ENCODE measurements around the gene ANKFN1. TPM values are rescaled to one million over a fixed set of nuclear protein-coding genes. Genes with fewer than 3 reads are reported as not detected.

Gene ANKFN1
- total RNA-seq, 3 donors from 2014 or later, result 0.22 to 1.4 (median 0.60) TPM

DNA sequence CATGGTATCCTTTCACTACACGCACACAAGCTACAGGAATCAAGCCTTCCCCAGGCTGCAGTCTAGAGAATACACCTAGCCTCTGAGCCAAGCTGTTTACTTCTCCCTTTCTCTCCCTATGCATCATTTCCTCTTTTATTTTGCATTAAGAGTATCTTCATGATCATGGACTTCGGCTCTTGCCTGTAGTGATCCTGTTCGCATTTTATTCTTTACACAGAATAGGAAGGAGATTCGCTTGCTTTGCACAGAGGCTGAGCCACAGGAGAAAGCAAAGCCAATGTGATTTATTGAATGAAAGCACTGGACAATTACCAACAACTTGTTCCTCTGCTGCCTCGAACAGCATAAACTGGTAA lies 172.7 kb downstream of the ANKFN1 start:
- intact Hi-C loops (cut with DNase I, micrococcal nuclease), result loop anchor here in 1 of 2 donors (5.0 kb wide), 1 partner anchor 51 kb away; no protein-coding TSS in a partner anchor
- Histone ChIP-seq H3K36me3 (ENCODE audit: low read depth) (no peaks in the 10 kb centered on the region), H3K9me3 (no peaks in the 10 kb centered on the region), H3K4me3 (no peak overlapping the region), H3K4me1 (ENCODE audit: low read depth) (no peaks in the 10 kb centered on the region)
- ATAC-seq, result no peak
- TF ChIP-seq, protein P1, sequence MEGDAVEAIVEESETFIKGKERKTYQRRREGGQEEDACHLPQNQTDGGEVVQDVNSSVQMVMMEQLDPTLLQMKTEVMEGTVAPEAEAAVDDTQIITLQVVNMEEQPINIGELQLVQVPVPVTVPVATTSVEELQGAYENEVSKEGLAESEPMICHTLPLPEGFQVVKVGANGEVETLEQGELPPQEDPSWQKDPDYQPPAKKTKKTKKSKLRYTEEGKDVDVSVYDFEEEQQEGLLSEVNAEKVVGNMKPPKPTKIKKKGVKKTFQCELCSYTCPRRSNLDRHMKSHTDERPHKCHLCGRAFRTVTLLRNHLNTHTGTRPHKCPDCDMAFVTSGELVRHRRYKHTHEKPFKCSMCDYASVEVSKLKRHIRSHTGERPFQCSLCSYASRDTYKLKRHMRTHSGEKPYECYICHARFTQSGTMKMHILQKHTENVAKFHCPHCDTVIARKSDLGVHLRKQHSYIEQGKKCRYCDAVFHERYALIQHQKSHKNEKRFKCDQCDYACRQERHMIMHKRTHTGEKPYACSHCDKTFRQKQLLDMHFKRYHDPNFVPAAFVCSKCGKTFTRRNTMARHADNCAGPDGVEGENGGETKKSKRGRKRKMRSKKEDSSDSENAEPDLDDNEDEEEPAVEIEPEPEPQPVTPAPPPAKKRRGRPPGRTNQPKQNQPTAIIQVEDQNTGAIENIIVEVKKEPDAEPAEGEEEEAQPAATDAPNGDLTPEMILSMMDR (IDR thresholded peaks at IDR 0.05), result no peak
- no peak for DNase-seq

DNA sequence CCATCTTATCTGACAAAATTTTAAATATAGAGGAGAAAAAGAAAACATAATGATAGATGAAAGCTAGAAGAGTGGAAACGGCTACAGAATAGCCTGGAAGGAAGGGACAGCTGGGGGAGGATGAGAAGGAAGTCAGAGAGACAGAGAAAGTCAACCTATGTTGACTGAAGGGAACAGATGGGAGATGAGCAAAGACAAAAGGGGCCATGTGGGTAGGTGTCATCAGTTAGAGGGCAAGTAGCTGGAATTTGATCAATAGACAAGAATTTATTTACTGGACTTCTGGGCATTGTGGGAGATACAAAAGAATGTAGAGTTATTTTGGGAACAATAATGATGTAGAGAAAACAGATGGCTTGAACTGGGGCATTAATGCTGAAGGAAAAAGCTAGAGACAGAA lies 194.4 kb downstream of the ANKFN1 start:
- Histone ChIP-seq H3K9me3 (peaks cover 4% of the 10 kb centered on the region), H3K4me1 (ENCODE audit: low read depth) (no peaks in the 10 kb centered on the region), H3K4me3 (no peak overlapping the region), H3K36me3 (ENCODE audit: low read depth) (no peaks in the 10 kb centered on the region)
- no peak for ATAC-seq
- intact Hi-C loops (cut with DNase I, micrococcal nuclease), result no loop called here
- DNase-seq, result no peak
- TF ChIP-seq, protein P1 (IDR thresholded peaks at IDR 0.05), result no peak

DNA sequence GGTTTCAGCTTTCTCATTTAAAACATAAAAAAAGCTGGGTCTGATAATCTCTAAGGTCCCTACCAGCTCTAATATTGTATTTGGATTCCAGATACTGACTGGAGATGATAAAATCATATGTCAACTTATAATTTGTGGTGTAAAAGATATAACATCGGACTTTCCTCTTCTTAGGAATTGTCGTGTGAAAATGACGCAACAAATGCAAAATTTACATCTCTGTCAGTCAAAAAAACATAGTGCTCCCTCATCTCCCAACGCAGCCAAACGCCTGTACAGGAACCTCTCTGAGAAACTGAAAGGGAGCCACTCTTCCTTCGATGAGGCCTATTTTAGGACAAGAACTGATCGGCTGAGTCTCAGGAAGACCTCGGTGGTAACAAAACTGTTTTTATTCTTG lies 197.3 kb downstream of the ANKFN1 start:
- DNase-seq, result no peak
- no peak for ATAC-seq
- Histone ChIP-seq H3K4me1 (ENCODE audit: low read depth) (no peaks in the 10 kb centered on the region), H3K36me3 (ENCODE audit: low read depth) (no peaks in the 10 kb centered on the region), H3K9me3 (peaks cover 4% of the 10 kb centered on the region), H3K4me3 (no peak overlapping the region)
- intact Hi-C loops (cut with DNase I, micrococcal nuclease), result no loop called here
- TF ChIP-seq, protein P1 (IDR thresholded peaks at IDR 0.05), result no peak

DNA sequence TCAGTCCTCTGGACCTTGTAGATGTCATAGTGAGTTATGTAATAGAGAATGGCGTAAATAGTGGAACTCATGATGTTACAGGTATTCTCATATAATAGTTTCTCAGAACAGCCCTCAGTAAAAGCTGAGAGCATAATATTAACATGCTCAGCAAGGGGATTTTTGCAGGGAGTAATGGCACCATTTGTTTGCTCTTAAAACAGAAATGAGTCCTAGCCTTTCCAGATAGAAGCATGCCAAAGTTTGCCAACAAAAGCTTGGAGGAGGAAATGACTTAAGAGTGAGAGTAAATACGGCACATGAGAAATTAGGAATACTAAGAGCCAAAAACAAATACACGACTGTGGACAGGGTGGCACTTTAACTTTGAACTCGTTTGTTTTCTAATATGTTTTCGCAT lies 198.4 kb downstream of the ANKFN1 start:
- H3K4me3 ChIP-seq, result no peak overlapping the region
- H3K4me1 ChIP-seq (ENCODE audit: low read depth), result no peaks in the 10 kb centered on the region
- DNase-seq (no peak), ATAC-seq (no peak)
- TF ChIP-seq, protein P1 (IDR thresholded peaks at IDR 0.05), result no peak
- no peaks in the 10 kb centered on the region for H3K9me3 ChIP-seq
- intact Hi-C loops (cut with DNase I, micrococcal nuclease), result no loop called here
- no peaks in the 10 kb centered on the region for H3K36me3 ChIP-seq (ENCODE audit: low read depth)

DNA sequence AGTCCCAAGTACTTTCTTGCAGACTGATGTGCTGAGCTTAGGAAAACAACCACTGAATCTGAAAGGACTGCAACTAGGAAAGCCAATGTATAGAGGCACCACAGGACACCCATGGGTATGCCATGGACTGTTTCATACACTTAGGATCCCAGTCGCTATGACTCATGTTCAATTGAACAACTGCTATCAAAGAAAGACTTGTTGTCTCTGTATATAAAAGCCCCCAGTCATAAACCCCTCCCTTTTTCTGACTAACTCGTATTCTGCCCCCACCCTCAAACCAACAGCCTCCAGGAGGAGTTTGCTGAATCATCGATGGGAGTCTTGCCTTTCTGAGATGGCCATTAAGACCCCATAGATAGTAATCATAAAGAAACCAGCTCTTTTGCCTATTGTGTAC lies 205.4 kb downstream of the ANKFN1 start:
- ATAC-seq (no peak), DNase-seq (no peak)
- Histone ChIP-seq H3K4me1 (ENCODE audit: low read depth) (no peaks in the 10 kb centered on the region), H3K9me3 (no peaks in the 10 kb centered on the region), H3K36me3 (ENCODE audit: low read depth) (no peaks in the 10 kb centered on the region), H3K4me3 (no peak overlapping the region)
- intact Hi-C loops (cut with DNase I, micrococcal nuclease), result no loop called here
- TF ChIP-seq, protein P1 (IDR thresholded peaks at IDR 0.05), result no peak

DNA sequence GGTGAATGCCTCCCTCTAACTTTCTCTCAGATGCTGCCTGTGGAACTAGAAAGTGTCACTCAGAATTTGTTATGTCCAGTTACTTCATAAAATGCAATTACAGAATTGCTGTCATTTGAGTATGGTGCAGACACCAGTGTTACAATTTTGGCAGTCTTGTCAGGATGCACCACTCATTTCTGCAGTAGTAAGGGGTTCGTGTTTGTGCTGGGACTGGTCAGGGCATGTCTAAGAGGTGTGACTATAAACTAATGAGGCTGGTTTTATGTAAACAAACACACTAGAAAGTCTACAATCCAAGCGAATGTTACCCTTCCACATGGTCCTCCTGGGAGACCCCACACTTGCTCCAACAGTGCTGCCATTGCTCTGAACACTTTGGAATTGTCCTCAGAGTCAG lies 206.2 kb downstream of the ANKFN1 start:
- TF ChIP-seq, protein P1 (IDR thresholded peaks at IDR 0.05), result no peak
- intact Hi-C loops (cut with DNase I, micrococcal nuclease), result no loop called here
- no peaks in the 10 kb centered on the region for H3K4me1 ChIP-seq (ENCODE audit: low read depth)
- ATAC-seq (no peak), DNase-seq (no peak)
- H3K9me3 ChIP-seq, result no peaks in the 10 kb centered on the region
- H3K36me3 ChIP-seq (ENCODE audit: low read depth), result no peaks in the 10 kb centered on the region
- no peak overlapping the region for H3K4me3 ChIP-seq
